Astrocyte (in vitro differentiated cells and primary cell): ENCODE data around the gene USP36. TPM values are rescaled to one million over a fixed set of nuclear protein-coding genes. Genes with fewer than 3 reads are reported as not detected.
A peak's percentile ranks its signal among the peaks of the same experiment; 100 is the strongest.

Source experiments
- DNase-seq: peaks from one replicate; pipeline ENCODE4 v3.0.0-alpha.2; 2010; ENCODE audit warnings: low read depth
- FAIRE-seq: peaks from 2 replicates; lab custom pipeline; 2011; peaks lifted over from hg19 to GRCh38; lab: Jason Lieb, UNC
- H2AFZ ChIP-seq: 2 replicates; pipeline ENCODE4 v1.6.0; 2012; ENCODE audit warnings: low read depth, low read length, inconsistent platforms
- H3K27ac ChIP-seq: 2 replicates; pipeline ENCODE4 v1.5.1; 2011; ENCODE audit warnings: low read depth, low read length, inconsistent platforms
- H3K27me3 ChIP-seq: 2 replicates; pipeline ENCODE4 v1.6.0; 2011; ENCODE audit warnings: low read length, inconsistent platforms; ENCODE audit not compliant: insufficient read depth
- H3K36me3 ChIP-seq: 2 replicates; pipeline ENCODE4 v1.5.1; 2011; ENCODE audit warnings: low read length, inconsistent platforms; ENCODE audit not compliant: insufficient read depth
- H3K4me1 ChIP-seq: 2 replicates; pipeline ENCODE4 v1.5.1; 2011; ENCODE audit warnings: low read length, inconsistent platforms; ENCODE audit not compliant: insufficient read depth
- H3K4me2 ChIP-seq: 2 replicates; pipeline ENCODE4 v1.6.0; 2012; ENCODE audit warnings: low read length, inconsistent platforms
- H3K4me3 ChIP-seq: 2 replicates; pipeline ENCODE4 v1.5.1; 2011; ENCODE audit warnings: low read depth, mild to moderate bottlenecking, low read length, inconsistent platforms; ENCODE audit not compliant: insufficient read depth
- H3K79me2 ChIP-seq: 2 replicates; pipeline ENCODE4 v1.6.0; 2012; ENCODE audit warnings: mild to moderate bottlenecking, low read length, inconsistent platforms; ENCODE audit not compliant: insufficient read depth
- H3K9ac ChIP-seq: 2 replicates; pipeline ENCODE4 v1.6.0; 2012; ENCODE audit warnings: mild to moderate bottlenecking, low read length, inconsistent platforms
- H3K9me3 ChIP-seq: 2 replicates; pipeline ENCODE4 v1.5.1; 2012; ENCODE audit warnings: low read depth, mild to moderate bottlenecking, low read length, inconsistent platforms; ENCODE audit not compliant: insufficient read depth
- H4K20me1 ChIP-seq: 2 replicates; pipeline ENCODE4 v1.6.0; 2012; ENCODE audit warnings: low read length, inconsistent platforms; ENCODE audit not compliant: insufficient read depth
- H3K27ac Mint-ChIP-seq: one replicate; pipeline ENCODE4 v1.8.0; 2021; ENCODE audit warnings: mild to moderate bottlenecking, mixed read lengths; ENCODE audit not compliant: unreplicated experiment
- H3K27me3 Mint-ChIP-seq: one replicate; pipeline ENCODE4 v1.8.0; 2021; ENCODE audit warnings: low read depth, mixed read lengths; ENCODE audit not compliant: unreplicated experiment
- H3K36me3 Mint-ChIP-seq: one replicate; pipeline ENCODE4 v1.8.0; 2021; ENCODE audit warnings: low read depth, mixed read lengths; ENCODE audit not compliant: unreplicated experiment
- H3K4me1 Mint-ChIP-seq: one replicate; pipeline ENCODE4 v1.8.0; 2021; ENCODE audit warnings: low read depth, mixed read lengths; ENCODE audit not compliant: unreplicated experiment
- H3K4me3 Mint-ChIP-seq: one replicate; pipeline ENCODE4 v1.8.0; 2021; ENCODE audit warnings: mild to moderate bottlenecking, moderate library complexity, mixed read lengths; ENCODE audit not compliant: unreplicated experiment
- H3K9me3 Mint-ChIP-seq: one replicate; pipeline ENCODE4 v1.8.0; 2021; ENCODE audit warnings: mild to moderate bottlenecking, mixed read lengths; ENCODE audit not compliant: unreplicated experiment
- CTCF ChIP-seq: IDR thresholded peaks from 2 replicates; pipeline ENCODE4 v1.5.1; 2011; ENCODE audit warnings: low read depth, mild to moderate bottlenecking, inconsistent platforms, low read length, moderate library complexity; ENCODE audit not compliant: insufficient read depth
- EZH2 ChIP-seq: IDR thresholded peaks from 2 replicates; pipeline ENCODE4 v1.6.1; 2012; ENCODE audit warnings: mild to moderate bottlenecking, low read length, inconsistent platforms; ENCODE audit not compliant: insufficient read depth
- total RNA-seq: library from RNA; stranded (reverse); gene quantifications from 2 replicates; pipeline ENCODE4 v1.2.1, GENCODE V29; 2021

Gene USP36
- total RNA-seq, 1 donor from 2014 or later, result 51.0 TPM

GRCh38 chr17:78794399-78794798 is 46.2 kb downstream of the USP36 start:
- H3K4me1 ChIP-seq, result peaks cover 22% of the 10 kb centered on the region
- Mint-ChIP-seq H3K4me3 (no peak overlapping the region), H3K27ac (no peak overlapping the region), H3K27me3 (no peaks in the 10 kb centered on the region), H3K4me1 (peaks cover 17% of the 10 kb centered on the region), H3K36me3 (peaks cover 45% of the 10 kb centered on the region), H3K9me3 (no peaks in the 10 kb centered on the region)
- FAIRE-seq (no peak), DNase-seq (no peak)
- peaks cover 6% of the 10 kb centered on the region for H3K79me2 ChIP-seq
- H3K4me2 ChIP-seq, result no peak overlapping the region
- no peak overlapping the region for H3K27ac ChIP-seq
- no peak overlapping the region for H3K4me3 ChIP-seq
- peaks cover 26% of the 10 kb centered on the region for H4K20me1 ChIP-seq
- no peaks in the 10 kb centered on the region for H3K27me3 ChIP-seq
- no peak overlapping the region for H2AFZ ChIP-seq
- H3K9ac ChIP-seq, result no peak overlapping the region
- TF ChIP-seq EZH2, result no peak
- TF ChIP-seq CTCF, result no peak
- H3K9me3 ChIP-seq, result no peaks in the 10 kb centered on the region
- H3K36me3 ChIP-seq, result peaks cover 48% of the 10 kb centered on the region

GRCh38 chr17:78793968-78794367 is 46.6 kb downstream of the USP36 start:
- Mint-ChIP-seq H3K36me3 (peaks cover 41% of the 10 kb centered on the region), H3K4me3 (no peak overlapping the region), H3K27ac (no peak overlapping the region), H3K4me1 (peaks cover 16% of the 10 kb centered on the region), H3K9me3 (no peaks in the 10 kb centered on the region), H3K27me3 (no peaks in the 10 kb centered on the region)
- Histone ChIP-seq H3K4me3 (no peak overlapping the region), H3K4me2 (no peak overlapping the region), H3K4me1 (peaks cover 24% of the 10 kb centered on the region), H3K27me3 (no peaks in the 10 kb centered on the region), H4K20me1 (peaks cover 22% of the 10 kb centered on the region), H2AFZ (no peak overlapping the region), H3K9ac (no peak overlapping the region), H3K9me3 (no peaks in the 10 kb centered on the region), H3K27ac (no peak overlapping the region), H3K36me3 (peaks cover 44% of the 10 kb centered on the region), H3K79me2 (peaks cover 6% of the 10 kb centered on the region)
- FAIRE-seq, result no peak
- TF ChIP-seq EZH2 (no peak), CTCF (no peak)
- no peak for DNase-seq

GRCh38 chr17:78793415-78793814 is 47.2 kb downstream of the USP36 start:
- TF ChIP-seq EZH2 (no peak), CTCF (no peak)
- no peaks in the 10 kb centered on the region for H3K9me3 ChIP-seq
- no peaks in the 10 kb centered on the region for H3K27me3 Mint-ChIP-seq
- H3K4me1 ChIP-seq, result peaks cover 24% of the 10 kb centered on the region
- H4K20me1 ChIP-seq, result peaks cover 17% of the 10 kb centered on the region
- peaks cover 11% of the 10 kb centered on the region for H3K4me1 Mint-ChIP-seq
- H3K4me3 ChIP-seq, result no peak overlapping the region
- H3K4me2 ChIP-seq, result no peak overlapping the region
- no peak overlapping the region for H2AFZ ChIP-seq
- peaks cover 37% of the 10 kb centered on the region for H3K36me3 Mint-ChIP-seq
- H3K27ac ChIP-seq, result no peak overlapping the region
- H3K79me2 ChIP-seq, result peaks cover 2% of the 10 kb centered on the region
- no peak overlapping the region for H3K4me3 Mint-ChIP-seq
- peak overlapping the region; percentile 5 for H3K27ac Mint-ChIP-seq
- no peaks in the 10 kb centered on the region for H3K27me3 ChIP-seq
- no peak overlapping the region for H3K9ac ChIP-seq
- DNase-seq (no peak), FAIRE-seq (no peak)
- no peaks in the 10 kb centered on the region for H3K9me3 Mint-ChIP-seq
- H3K36me3 ChIP-seq, result peaks cover 40% of the 10 kb centered on the region
